Thyroid gland (tissue), 4 donors: Measurements from ENCODE around the gene GLTP. TPM values are rescaled to one million over a fixed set of nuclear protein-coding genes. Genes with fewer than 3 reads are reported as not detected.

Experiments used
- DNase-seq, 2 donors: peaks; one replicate each; pipeline ENCODE4 v3.0.0-alpha.2; 2019
- H3K27ac ChIP-seq, 3 donors: fragments of 200-600 bp; sonication (generic); 1 replicate in 2 of 3; 2 replicates in 1 of 3; pipeline ENCODE4 v1.5.1; 2016 to 2019; ENCODE audit warnings: mild to moderate bottlenecking in 1 of 3, moderate library complexity in 1 of 3
- H3K27me3 ChIP-seq: fragments of 200-600 bp; sonication (generic); one replicate; pipeline ENCODE4 v1.5.1; 2019
- H3K36me3 ChIP-seq, 2 donors: fragments of 200-600 bp; sonication (generic); one replicate each; pipeline ENCODE4 v1.5.1; 2016 to 2019
- H3K4me1 ChIP-seq, 2 donors: fragments of 200-600 bp; sonication (generic); one replicate each; pipeline ENCODE4 v1.5.1; 2017 to 2019
- H3K4me3 ChIP-seq, 3 donors: fragments of 200-600 bp; sonication (generic); replicated peaks in 1 of 3; 1 replicate in 2 of 3; 2 replicates in 1 of 3; pipeline ENCODE4 v1.5.1; 2016; ENCODE audit warnings: mild to moderate bottlenecking in 1 of 3
- H3K9me3 ChIP-seq: fragments of 200-600 bp; sonication (generic); one replicate; pipeline ENCODE4 v1.5.1; 2017
- CTCF ChIP-seq, 6 experiments: fragments of 200-600 bp in 3 of 6; fragments of 450-650 bp in 3 of 6; sonication (generic) in 3 of 6; IDR thresholded peaks; one replicate each; pipeline ENCODE4 v1.5.1; 2016 to 2019; ENCODE audit warnings: antibody characterized with exemption in 6 of 6, mild to moderate bottlenecking in 2 of 6, inconsistent platforms in 1 of 6, moderate library complexity in 1 of 6
- POLR2A ChIP-seq, 2 donors: fragments of 450-650 bp; IDR thresholded peaks; one replicate each; pipeline ENCODE4 v1.6.1; 2017; ENCODE audit warnings: antibody characterized with exemption in 2 of 2, mild to moderate bottlenecking in 2 of 2, moderate library complexity in 1 of 2
- WGBS, 2 donors: methylation state at CpG; one replicate each; pipeline ENCODE4 v1.1.5; 2017; 5-methylcytosine and 5-hydroxymethylcytosine counted together
- intact Hi-C: fragments of 100-400 bp; cut with DNase I; formaldehyde crosslinking; loops from one replicate; pipeline ENCODE4 v1.15.1; 2023
- total RNA-seq, 4 donors: library from RNA; depleted of rRNA; stranded (reverse); fragments of >200 nt; gene quantifications; one replicate each; pipeline ENCODE4 v1.2.3, GENCODE V29; 2016

GLTP gene
- total RNA-seq, 4 donors from 2014 or later: 49.9 to 72.0 (median 60.2) TPM

GRCh38 chr12:109920261-109920780 is 40.0 kb upstream of the GLTP start:
- no peak for TF ChIP-seq POLR2A (IDR thresholded peaks at IDR 0.05)
- no peak for TF ChIP-seq CTCF (IDR thresholded peaks at IDR 0.05)
- DNase-seq: no peak
- intact Hi-C loops: no loop called here
- H3K36me3 ChIP-seq: peaks cover 28 to 36% of the 10 kb centered on the region in 2 donors
- 90 to 95% methylated on average over 11 of the region's 11 CpGs for WGBS, 2 donors
- H3K4me3 ChIP-seq: no peak overlapping the region
- no peaks in the 10 kb centered on the region for H3K4me1 ChIP-seq
- H3K27ac ChIP-seq: no peak overlapping the region
- H3K9me3 ChIP-seq: no peaks in the 10 kb centered on the region
- H3K27me3 ChIP-seq: no peaks in the 10 kb centered on the region

- WGBS, 2 donors: 83% methylated on average over 10 of the region's 10 CpGs
- H3K36me3 ChIP-seq: peaks cover 37 to 44% of the 10 kb centered on the region in 2 donors
- H3K4me3 ChIP-seq: no peak overlapping the region
- H3K4me1 ChIP-seq: no peaks in the 10 kb centered on the region
- no peaks in the 10 kb centered on the region for H3K27me3 ChIP-seq
- no peak overlapping the region for H3K27ac ChIP-seq
- DNase-seq: no peak
- no peaks in the 10 kb centered on the region for H3K9me3 ChIP-seq
- intact Hi-C loops: no loop called here
- TF ChIP-seq POLR2A (IDR thresholded peaks at IDR 0.05): no peak
- TF ChIP-seq CTCF (IDR thresholded peaks at IDR 0.05): no peak
Measured at GRCh38 chr12:109919456-109919855, 39.1 kb upstream of the GLTP start.

- no peaks in the 10 kb centered on the region for H3K27me3 ChIP-seq
- H3K9me3 ChIP-seq: no peaks in the 10 kb centered on the region
- WGBS, 2 donors: 91 to 95% methylated on average over 4 of the region's 4 CpGs
- no peak for DNase-seq
- intact Hi-C loops: no loop called here
- peaks cover 50 to 73% of the 10 kb centered on the region in 2 donors for H3K36me3 ChIP-seq
- TF ChIP-seq CTCF (IDR thresholded peaks at IDR 0.05) (no peak), POLR2A (IDR thresholded peaks at IDR 0.05) (no peak)
- no peak overlapping the region for H3K27ac ChIP-seq
- H3K4me3 ChIP-seq: no peak overlapping the region
- H3K4me1 ChIP-seq: no peaks in the 10 kb centered on the region
Measured at GRCh38 chr12:109916045-109916444, 35.7 kb upstream of the GLTP start.

- Histone ChIP-seq H3K9me3 (no peaks in the 10 kb centered on the region), H3K4me3 (no peak overlapping the region), H3K36me3 (peaks cover 46 to 74% of the 10 kb centered on the region in 2 donors), H3K27me3 (no peaks in the 10 kb centered on the region), H3K4me1 (peaks cover 0 to 2% of the 10 kb centered on the region in 2 donors), H3K27ac (no peak overlapping the region)
- WGBS, 2 donors: 83 to 87% methylated on average over 26 of the region's 26 CpGs
- intact Hi-C loops: no loop called here
- DNase-seq: no peak
- TF ChIP-seq POLR2A (IDR thresholded peaks at IDR 0.05) (no peak), CTCF (IDR thresholded peaks at IDR 0.05) (no peak)
Measured at GRCh38 chr12:109915171-109916040, 35.1 kb upstream of the GLTP start.

- TF ChIP-seq POLR2A (IDR thresholded peaks at IDR 0.05): no peak
- H3K36me3 ChIP-seq: peaks cover 42 to 70% of the 10 kb centered on the region in 2 donors
- H3K4me1 ChIP-seq: peaks cover 0 to 5% of the 10 kb centered on the region in 2 donors
- DNase-seq: no peak
- no peaks in the 10 kb centered on the region for H3K27me3 ChIP-seq
- intact Hi-C loops: no loop called here
- 91 to 95% methylated on average over 16 of the region's 16 CpGs for whole genome bisulfite sequencing, 2 donors
- H3K9me3 ChIP-seq: no peaks in the 10 kb centered on the region
- no peak overlapping the region for H3K4me3 ChIP-seq
- no peak overlapping the region for H3K27ac ChIP-seq
Measured at GRCh38 chr12:109914461-109914860, 34.1 kb upstream of the GLTP start.
